HG02623 (cell line): ENCODE measurements around the gene SLC4A5.

ENCODE experiments used
- ATAC-seq: cut with Tn5 transposase; IDR thresholded peaks from one replicate; pipeline ENCODE4 v1.9.1; 2021; ENCODE audit warnings: moderate library complexity; ENCODE audit not compliant: unreplicated experiment

Gene SLC4A5

GRCh38 chr2:74343316-74343715 is at the start of gene SLC4A5:
SLC4A5 (minus strand) TSS chr2:74343416; CDS start chr2:74315023, 28,393 bp downstream.
- no peak for ATAC-seq

GRCh38 chr2:74392449-74392743 is 49.2 kb upstream of the SLC4A5 start:
- ATAC-seq, result no peak

GRCh38 chr2:74391580-74392448 is 48.6 kb upstream of the SLC4A5 start:
- peak; percentile 52 for ATAC-seq

GRCh38 chr2:74391209-74391579 is 48.0 kb upstream of the SLC4A5 start:
- peak; percentile 21 for ATAC-seq

- ATAC-seq, result no peak
Measured at GRCh38 chr2:74390606-74391005, 47.4 kb upstream of the SLC4A5 start.

GRCh38 chr2:74387346-74387745 is 44.1 kb upstream of the SLC4A5 start:
- no peak for ATAC-seq

- no peak for ATAC-seq
Measured at GRCh38 chr2:74385396-74385795, 42.2 kb upstream of the SLC4A5 start.

GRCh38 chr2:74384051-74384450 is 40.8 kb upstream of the SLC4A5 start:
- no peak for ATAC-seq

- no peak for ATAC-seq
Measured at GRCh38 chr2:74383254-74383653, 40.0 kb upstream of the SLC4A5 start.

GRCh38 chr2:74381751-74382150 is 38.5 kb upstream of the SLC4A5 start:
- no peak for ATAC-seq

- no peak for ATAC-seq
Measured at GRCh38 chr2:74379851-74380789, 36.9 kb upstream of the SLC4A5 start, which contains the start of gene DCTN1. DCTN1 (minus strand) TSS chr2:74380311; CDS start chr2:74380037, 274 bp downstream.

GRCh38 chr2:74378007-74378406 is 34.8 kb upstream of the SLC4A5 start:
- no peak for ATAC-seq

- ATAC-seq, result no peak
Measured at GRCh38 chr2:74375838-74376237, 32.6 kb upstream of the SLC4A5 start.

GRCh38 chr2:74374509-74375205 is 31.4 kb upstream of the SLC4A5 start:
- no peak for ATAC-seq

GRCh38 chr2:74373985-74374384 is 30.8 kb upstream of the SLC4A5 start:
- ATAC-seq, result no peak

GRCh38 chr2:74373221-74373676 is 30.0 kb upstream of the SLC4A5 start:
- ATAC-seq, result no peak

GRCh38 chr2:74372674-74373073 is 29.5 kb upstream of the SLC4A5 start:
- ATAC-seq, result no peak

GRCh38 chr2:74371421-74371820 is 28.2 kb upstream of the SLC4A5 start:
- no peak for ATAC-seq

- ATAC-seq, result no peak
Measured at GRCh38 chr2:74369976-74370375, 26.8 kb upstream of the SLC4A5 start.

GRCh38 chr2:74368499-74368898 is 25.3 kb upstream of the SLC4A5 start:
- no peak for ATAC-seq

GRCh38 chr2:74367789-74368188 is 24.6 kb upstream of the SLC4A5 start:
- ATAC-seq, result no peak
